GM18508 (cell line): ENCODE data around the gene FCMR.

ENCODE experiments used
- ATAC-seq: cut with Tn5 transposase; IDR thresholded peaks from one replicate; pipeline ENCODE4 v1.9.1; 2021; ENCODE audit warnings: moderate number of reproducible peaks; ENCODE audit not compliant: insufficient read depth, unreplicated experiment

FCMR gene

DNA sequence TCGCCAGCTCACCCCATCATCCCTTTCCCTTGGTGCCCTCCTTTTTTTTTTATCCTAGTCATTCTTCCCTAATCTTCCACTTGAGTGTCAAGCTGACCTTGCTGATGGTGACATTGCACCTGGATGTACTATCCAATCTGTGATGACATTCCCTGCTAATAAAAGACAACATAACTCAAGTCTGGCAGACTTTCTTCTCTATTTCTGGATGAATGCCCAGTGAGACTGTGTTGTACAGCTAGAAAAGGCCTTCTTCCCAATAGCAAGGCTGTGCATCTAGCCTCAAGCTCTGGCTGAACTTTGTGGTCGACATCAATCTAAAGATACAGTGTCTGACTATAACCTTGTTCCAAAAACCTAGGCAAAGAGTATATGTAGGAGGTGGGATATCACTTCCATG is 18.1 kb downstream of the FCMR start:
- ATAC-seq = no peak

DNA sequence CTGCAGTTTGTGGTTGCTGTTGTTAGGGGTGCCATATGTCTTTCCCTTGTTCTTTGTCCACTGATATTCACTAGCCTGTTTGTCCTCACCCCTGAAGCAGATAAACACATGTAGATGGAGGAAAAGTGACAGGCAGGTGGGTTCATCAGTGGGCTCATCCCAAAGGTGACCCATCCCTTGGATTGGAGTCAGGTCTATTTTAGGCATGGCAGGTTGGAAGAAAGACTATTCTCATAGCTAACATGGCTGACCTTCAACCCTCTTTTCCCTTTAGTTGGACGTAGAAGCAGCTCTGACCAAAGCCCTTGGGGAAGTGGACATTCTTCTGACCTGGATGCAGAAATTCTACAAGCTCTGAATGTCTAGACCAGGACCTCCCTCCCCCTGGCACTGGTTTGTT is 19.0 kb downstream of the FCMR start:
- ATAC-seq = no peak

DNA sequence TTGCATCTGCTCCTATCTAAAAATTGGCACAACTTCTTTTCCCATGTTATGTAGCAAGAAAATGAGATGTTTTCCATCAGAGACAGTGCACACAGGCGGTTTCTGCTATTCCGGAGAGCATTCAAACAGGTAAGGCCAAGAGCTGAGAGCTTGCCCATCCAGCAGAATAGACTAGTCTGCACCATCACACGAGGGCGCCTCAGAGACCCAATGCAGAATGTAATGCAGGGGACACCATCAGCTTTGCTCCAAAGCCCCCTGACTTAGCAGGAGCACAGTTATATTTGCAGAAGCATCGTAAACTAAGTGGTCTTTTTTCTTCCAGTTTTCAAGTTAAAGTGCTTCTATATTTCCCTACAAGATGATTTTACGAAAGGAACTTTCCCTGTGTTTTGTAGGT is 19.8 kb downstream of the FCMR start:
- ATAC-seq = no peak

DNA sequence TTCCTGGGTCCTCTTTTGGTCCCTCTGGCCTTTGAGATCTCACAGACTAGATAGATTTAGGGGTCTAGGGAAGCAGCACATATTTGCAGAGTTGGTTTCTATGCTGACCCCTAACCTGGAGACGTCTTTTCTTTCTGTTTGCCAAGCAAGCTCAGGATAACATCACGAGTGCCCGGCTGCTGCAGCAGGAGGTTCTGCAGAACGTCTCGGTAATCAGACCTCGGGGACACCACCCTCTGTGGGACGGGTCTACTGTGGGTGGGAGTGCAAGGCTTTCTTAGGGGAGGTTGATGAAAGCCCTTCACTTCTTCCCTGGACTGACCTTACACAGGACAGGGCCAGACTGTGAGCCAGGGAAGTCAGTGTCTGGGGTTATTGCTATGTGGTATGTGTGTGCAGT is 21.6 kb downstream of the FCMR start:
- no peak for ATAC-seq

DNA sequence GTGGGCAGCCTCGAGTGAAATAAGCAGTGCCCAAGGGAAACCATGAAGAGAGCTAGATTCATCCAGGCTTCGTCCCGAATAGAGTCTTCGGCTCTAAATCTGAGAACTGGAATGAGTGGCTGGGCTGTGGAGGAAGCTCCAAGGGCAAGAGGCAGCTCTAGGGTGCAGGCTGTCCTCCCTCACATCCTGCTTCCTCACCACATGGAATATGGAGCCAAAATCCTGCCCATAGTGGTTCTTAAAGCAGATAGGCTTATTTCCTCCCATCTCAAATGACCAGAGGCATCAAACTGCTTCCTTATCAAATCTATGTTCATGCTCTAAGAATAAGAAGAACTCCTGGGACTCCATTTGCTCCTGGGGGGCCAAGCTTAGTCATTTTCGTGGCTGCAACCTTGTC is 22.0 kb downstream of the FCMR start:
- no peak for ATAC-seq

DNA sequence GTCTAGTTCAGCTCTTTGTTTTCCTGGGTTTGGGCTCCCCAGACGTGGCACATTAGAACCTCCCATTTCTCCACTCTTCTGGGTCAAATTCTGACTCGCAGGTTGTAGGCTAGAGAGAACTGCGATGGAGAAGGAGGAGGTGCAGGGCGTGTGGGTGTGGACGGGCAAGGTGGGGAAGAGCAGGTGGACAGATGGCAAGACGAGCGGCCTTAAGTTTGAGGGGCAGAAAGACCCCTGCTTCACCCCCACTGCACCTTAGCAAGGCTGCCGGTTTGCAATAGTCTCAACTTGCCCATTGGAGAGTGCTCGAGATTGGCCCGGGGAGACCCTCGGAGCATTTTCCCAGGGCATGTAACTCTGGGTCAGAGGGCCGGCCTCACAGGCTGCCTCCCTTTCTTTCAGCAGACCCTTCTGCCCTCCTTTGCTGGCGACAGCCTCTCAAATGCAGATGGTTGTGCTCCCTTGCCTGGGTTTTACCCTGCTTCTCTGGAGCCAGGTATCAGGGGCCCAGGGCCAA is 22.8 kb downstream of the FCMR start:
- no peak for ATAC-seq

DNA sequence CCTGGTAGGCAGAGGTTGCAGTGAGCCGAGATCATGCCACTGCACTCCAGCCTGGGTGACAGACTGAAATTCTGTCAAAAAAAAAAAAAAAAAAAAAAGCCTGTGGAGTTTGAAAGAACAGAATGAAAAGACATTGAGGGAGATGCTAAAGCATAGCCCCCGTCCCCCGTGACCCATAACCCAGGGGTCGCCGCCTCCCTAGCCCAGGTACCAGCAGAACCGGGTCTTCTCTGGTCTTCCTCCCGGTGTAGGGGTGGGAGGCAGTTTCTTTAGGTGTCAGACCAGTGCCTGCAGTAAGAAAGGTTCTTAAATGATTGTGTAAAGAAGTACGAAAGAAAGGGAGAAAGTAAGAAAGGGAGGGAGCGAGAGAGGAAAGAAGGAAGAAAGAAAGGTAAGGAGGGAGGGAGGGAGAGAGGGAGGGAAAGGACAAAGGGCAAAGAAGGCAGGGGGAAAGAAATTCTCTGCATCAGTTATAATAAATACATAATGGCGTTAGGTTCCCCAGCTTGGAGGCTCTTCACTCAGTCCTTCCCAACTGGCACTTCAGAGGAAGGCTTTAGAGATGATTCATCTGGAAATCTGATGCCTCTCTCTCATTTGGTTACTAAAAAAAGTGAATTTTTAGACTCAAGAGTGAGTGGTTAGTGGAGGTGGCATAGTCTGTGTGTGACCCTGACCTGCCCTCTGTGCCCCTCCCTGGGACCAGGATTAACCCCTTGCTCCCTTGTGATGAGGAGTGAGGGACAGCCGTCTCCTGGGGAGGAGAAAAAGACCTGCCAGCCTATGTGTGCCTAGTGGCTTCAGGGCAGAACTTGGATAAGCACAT is 23.4 kb downstream of the FCMR start:
- ATAC-seq = no peak

DNA sequence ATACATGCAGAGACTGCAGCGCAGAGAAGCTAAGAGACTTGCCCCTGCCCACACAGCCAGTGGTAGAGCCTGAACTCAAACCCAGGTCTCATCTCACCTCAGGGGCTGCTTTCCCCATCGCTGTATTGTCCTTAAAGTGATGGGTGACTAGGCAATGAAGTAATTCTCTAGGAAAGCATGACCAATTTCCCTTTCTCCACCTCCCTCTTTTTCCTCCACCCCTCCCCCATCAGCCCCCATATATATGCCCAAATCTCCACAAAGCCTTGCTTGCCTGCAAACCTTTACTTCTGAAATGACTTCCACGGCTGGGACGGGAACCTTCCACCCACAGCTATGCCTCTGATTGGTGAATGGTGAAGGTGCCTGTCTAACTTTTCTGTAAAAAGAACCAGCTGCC is 24.6 kb downstream of the FCMR start, which contains the start of gene IL24:
Gene IL24, plus strand, starts transcription at position 269 of the 400 bp plus-strand sequence. CDS start 390 bp downstream, outside the sequence.
- ATAC-seq = no peak

DNA sequence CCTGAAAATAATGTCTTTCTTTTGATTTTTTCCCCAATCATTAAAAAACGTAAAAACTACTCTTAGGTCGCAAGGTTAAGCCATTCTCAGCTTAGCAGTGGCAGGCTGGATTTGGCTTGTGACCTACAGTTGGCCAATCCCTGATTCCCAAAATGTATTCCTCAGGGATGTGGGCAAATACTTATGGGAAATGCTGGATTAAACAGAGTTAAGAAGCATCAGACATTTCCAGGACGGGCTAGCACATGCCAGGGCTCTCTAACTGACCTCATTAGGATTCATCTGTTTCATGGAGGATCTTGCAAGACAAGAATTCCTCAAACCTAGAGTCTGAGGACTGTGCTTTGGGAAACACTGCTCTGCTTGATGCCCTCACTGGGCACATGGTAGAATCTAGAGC is 25.5 kb downstream of the FCMR start:
- ATAC-seq = no peak

DNA sequence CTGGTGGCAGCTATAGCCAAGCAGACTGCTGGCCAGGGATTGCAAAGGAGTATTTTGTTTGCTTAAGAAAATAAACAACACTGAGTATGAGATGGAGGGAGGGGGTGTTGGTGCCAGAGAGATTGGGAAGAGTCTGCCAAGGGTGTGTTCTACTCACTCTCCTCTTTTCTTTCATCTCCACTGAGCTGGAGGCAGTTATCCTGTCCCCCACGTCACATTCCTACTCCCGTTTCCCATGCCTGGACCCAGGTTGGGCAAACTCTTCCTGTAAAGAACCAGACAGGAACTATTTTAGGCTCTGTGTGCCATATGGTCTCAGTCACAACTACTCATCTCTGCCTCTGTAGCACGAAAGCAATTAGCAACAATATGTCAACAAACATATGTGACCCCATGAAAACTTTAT is 25.9 kb downstream of the FCMR start:
- no peak for ATAC-seq

DNA sequence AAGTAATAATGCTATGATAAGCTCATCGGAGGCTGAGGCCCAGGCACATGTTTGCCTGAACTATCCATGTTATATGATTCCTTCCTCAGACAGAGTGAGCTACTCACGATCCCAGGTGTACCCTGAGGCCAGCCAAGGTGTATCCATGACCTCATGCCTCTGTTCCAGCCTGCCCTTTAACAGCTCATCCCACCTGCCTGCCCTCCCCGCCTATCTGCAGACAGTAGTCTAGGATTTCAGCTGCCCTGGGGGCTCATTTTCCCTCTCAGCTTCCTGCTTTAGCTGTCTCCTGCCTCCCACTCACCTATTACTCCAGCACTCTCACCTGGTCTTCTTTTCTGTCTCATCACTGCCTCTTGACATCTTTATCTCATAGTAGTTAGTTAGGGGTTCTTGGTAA is 26.4 kb downstream of the FCMR start:
- no peak for ATAC-seq

DNA sequence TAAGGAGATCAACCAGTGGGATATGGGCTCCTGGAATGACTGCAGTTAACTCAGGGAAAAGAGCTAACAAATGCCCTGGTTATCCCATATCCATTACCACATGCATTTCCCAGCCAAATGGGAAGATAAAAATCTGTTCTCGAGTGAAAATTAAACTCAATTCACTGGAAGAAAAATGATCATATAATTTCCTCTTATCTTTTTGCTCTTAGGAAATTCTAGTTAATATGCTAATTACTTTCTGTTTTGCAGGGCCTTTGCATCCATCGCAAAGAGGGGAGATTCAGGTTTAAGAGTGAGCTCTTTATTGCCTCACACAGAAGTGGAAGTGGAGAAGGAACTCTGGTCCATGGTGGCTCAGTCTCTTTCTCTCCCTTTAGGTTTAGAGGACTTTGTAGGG is 28.4 kb downstream of the FCMR start:
- ATAC-seq = no peak

DNA sequence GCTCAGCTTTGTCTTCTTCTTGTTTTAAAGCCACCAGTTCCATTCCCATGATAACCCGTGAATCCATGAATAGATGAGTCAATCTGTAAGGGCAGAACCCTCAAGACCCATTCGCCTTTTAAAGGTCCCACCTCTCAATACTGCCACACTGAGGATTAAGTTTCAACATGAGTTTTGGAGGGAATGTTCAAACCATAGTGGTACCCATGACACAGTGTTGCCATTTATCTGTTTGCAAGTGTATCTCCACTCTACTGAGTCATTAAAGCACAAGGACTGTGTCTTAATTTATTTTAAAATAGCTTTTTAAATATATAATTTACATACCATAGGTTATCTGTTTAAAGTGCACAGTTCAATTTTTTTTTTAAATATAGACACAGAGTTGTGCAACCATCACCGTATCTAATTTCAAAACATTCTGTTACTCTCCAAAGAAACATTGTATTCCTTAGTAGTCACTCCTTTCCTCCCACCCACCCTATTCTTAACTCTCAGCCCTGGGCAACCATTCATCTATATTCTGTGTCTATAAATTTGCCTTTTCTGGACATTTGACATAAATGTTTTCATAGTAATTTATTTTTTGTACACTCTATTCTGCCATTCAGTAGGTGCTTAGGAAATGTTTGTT is 29.3 kb downstream of the FCMR start:
- no peak for ATAC-seq

DNA sequence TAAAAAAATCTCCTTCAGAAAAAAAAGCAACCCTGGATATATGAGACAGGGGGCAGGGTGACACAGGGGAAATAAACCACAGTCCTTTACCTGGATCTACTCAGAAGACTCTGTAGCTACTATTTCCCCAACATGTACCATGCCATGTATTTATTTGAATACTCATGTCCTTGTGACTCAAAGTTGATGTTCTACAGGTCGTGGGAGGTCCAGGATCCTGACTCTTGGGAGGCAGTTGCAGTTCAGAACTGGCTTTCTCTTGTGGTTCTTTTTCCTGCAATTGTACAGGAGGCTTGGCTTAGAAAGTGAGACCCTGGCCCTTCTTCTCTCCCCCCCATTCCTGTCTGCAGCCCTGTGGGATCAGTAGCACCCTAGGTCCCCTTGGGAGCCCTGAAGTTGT is 30.3 kb downstream of the FCMR start:
- no peak for ATAC-seq

DNA sequence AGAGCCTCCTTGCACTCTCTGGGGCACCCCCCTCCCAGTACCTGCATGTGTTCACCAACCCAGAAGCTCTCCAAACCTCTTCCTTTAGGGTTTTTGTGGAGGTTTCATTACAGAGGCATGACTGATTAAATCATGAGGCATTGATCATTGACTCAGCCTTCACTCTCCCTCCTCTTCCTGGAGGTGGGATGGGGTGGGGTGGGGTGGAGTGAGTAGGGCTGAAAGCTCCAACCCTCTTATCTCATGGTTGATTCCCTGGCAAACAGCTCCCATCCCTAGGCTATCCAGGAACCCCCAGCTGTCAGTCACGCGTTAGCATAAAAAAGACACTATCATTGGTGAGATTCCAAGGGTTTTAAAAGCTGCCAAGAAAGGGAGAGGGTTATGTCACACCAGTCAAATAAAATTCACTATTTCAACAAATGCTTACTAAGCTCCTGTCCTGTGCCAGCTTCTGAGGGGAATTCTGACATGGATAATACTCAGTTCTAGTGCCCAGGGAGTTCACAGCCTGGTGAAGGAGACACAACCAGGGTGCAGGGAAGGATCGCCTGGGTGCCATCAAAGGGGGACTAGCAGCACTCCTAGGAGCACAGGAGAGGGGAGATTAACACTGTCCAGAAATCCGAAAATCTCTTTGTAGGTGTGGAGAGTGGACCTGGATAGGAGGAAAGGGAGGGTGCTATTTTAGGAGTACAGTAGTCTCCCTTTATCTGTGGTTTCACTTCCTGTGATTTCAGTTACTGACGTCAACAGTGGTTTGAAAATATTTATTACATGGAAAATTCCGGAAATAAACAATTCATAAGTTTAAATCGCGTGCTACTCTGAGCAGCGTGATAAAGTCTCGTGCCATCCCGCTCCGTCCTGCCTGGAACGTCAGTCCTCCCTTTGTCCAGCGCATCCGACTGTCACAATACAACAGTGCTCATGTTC is 31.3 kb downstream of the FCMR start:
- no peak for ATAC-seq

DNA sequence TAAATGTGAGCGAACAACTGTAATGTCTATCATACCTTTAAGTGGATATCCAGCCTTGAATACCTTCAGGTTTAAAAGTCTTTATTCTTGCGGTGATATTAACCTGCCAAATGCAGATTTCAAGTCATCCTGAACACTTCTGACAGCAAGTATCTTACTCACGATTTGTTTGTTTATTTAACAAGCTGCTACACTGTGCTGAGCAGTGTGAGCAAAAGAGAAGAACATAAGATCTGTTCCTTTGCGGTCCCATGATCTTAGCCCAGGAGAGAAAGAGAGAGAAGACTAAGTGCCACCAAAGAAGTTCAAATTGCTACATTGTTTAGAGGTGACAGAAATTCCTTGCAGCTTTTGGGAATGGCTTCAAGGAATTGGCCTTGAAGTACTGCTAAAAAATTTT is 34.0 kb downstream of the FCMR start:
- no peak for ATAC-seq

DNA sequence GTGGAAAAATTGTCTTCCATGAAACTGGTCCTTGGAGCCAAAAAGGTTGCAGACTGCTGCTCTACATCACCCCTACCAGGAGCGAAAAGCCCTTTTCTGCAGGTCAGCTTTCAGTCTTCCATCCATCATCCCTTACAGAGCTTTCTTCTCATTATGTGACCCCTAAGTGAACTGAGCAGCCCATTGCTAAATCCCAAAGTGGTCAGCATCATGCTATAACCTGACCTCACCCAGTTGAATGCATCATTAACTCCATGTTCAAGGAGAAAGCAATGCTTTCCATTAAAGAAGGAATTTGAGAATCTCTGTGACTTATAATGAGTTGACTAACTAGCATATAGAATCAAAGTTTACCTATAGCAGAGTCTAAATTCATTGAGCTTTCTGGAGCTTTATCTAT is 34.9 kb downstream of the FCMR start:
- ATAC-seq = no peak

DNA sequence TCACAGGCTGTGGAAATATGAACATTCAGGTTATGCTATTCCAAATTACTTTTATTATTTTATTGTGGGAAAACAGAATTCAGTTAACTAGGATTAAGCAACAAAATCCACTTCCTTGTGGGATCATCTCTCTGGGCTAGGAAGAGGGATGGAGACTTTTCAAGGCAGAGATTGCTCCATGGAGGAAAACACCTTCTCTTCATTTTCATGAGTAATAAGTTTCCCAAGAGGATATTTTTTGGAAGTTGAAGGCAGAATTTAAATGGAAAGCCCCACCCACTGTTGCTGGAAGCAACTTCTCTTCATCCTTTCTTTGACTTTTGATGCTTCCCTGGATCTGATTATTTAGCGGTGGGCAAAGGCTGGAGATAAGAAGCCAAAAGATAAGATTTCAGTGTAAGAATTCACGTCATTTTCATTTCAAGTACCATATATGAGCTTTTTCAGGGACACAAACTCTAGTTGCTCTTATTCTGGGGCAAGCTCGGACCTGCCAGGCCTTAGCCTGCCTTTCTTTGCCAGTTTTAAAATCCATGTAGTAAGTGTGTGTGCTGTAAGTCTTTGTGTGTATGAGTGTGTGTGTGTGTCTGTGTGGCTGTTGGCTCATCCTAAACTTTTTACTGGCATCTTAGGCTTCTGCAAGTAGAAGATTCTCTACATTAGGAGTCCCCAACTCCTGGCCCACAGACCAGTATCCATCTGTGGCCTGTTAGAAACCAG is 36.2 kb downstream of the FCMR start:
- ATAC-seq = no peak

DNA sequence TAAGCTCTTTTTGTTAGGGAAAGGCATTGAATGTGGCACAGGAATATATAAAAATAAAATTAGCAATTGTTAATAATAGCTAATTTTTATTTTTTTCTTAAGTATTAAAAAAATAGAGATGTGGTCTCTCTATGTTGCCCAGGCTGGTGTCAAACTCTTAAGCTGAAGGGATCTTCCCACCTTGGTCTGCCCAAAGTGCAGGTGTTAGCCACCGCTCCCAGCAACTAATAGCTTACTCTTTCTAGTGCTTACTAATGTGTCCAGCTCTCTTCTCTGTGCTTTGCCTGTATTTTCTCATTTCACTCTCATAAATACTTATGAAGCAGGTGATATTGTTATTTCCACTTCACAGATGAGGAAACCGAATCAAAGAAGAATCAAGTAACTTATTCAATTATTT is 37.9 kb downstream of the FCMR start:
- no peak for ATAC-seq

DNA sequence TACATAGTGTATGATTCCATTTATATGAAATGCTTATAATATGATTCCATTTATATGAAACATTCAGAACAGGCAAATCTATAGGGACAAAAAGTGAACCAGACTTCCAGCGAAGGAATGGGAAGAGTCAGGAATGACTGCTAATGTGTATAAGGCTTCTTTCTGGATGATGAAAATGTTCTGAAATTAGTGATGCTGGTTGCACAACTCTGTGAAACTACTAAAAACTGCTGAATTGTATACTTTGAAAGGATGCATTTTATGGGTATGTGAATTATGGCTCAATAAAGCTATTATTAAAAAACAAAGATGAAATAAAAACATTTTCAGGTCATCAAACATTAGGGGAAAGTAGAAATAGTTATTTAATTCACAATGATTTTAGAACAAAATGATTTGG is 38.6 kb downstream of the FCMR start:
- no peak for ATAC-seq
